NK-92 (cell line): ENCODE results near the gene IGF1R.

Source experiments
- DNase-seq: peaks from one replicate; lab custom pipeline; 2025; ENCODE audit not compliant: unreplicated experiment; lab: John Stamatoyannopoulos, UW

The IGF1R gene

DNA sequence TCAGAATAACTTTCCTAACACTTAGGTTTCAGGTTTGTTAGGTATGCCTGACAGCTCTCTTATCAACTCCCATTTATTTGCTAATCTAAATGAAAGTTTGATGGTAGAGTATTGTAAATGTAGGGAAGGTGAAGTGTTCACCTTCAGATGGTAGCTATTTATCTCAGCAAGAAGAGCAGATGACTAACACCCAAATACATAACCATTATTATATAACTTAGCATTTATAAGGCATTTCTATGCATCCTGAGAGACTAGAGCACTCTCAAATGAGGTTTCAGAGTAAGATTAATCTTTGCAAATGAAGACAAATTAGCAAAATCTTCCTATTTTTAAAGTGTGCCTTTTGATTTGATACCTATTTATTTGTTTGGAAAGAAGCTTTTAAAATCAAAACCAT lies 143.8 kb downstream of the IGF1R start:
- no peak for DNase-seq

DNA sequence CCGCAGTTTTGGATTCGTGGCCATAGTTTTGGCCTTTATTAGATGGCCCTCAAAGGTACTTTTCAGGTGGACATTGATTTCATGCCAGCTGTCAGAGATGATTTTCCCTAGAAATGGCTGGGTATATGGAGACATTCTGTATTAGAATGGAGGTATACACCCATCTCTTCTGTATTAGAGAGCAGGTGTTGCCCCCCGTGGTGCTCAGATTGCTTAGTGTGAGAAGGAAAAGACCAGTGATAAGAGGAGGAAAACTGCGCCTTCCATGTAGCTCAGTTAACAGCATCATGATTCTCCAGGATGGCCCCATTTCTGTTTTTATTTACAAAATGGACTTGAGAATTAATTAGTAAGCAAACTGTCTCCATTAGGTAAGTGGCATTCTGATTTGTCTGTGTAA lies 145.9 kb downstream of the IGF1R start:
- DNase-seq = no peak

DNA sequence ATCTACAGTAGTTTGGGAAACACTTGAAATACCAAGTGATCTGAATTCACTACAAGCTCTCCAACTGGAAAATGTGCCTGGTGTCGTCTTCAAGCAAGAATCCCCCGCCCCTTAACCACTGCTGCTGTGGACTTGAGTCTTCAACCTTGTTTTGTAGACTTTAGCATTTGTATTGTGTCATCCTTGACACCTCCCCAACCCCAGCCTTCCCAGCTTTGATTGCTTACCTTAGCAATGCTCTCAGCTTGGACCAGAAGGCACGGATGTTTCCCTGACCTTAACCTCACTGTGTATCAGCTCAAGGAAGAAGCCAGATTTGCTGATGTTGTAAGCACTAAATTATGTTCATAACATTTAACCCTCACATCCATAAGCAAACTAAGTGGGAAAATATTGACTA lies 146.4 kb downstream of the IGF1R start:
- DNase-seq = no peak

DNA sequence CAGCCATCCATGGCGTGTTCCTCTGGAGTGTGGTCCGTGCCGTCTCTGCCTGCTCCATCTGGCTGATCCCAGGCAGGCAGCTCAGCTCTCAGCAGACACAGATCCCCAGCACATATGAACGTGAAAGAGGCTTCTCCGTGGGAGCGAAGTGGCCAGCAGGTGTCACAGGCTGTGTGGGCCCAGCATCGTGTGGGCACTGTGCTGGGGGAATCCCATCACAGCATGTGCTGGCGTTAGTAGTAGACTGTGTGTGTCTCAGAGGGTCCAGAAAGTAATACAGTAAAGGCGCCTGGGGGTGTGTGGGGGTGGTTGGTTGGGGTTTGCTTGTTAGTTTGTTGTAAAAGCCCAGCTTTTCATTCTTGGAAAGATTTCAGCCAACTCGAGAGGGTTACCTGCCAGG lies 147.6 kb downstream of the IGF1R start:
- no peak for DNase-seq

DNA sequence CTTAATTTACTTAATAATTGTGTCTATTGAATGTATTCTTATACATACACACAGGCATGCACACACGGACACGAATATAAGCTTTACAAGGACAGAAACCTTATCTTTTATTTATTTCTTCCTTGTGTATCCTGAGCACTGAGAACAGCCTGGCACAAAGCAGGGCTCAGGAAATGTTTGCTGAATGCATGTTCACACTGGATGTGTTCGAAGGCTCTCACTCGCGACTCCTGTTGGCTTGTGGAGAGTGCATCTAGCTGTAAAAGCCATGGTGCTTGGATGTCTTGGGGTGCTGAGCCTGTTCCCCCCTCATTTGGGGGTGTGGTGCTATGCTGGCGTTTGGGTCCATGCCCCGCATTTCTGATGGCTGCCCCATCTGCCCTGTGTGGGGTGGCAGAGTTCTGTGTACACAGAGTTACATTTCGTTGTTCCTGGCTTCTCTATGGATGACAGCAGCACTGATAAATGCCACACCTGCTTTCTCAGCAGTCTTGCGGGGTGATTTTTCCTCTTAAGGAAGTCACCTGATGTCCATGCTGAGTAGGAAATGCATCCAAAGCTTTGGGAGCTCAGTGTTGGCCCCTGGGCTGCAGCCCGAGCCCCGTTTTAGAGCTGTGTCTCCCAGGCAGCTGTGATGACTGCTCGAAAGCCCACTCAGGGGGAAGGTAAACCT lies 148.5 kb downstream of the IGF1R start:
- DNase-seq = no peak

DNA sequence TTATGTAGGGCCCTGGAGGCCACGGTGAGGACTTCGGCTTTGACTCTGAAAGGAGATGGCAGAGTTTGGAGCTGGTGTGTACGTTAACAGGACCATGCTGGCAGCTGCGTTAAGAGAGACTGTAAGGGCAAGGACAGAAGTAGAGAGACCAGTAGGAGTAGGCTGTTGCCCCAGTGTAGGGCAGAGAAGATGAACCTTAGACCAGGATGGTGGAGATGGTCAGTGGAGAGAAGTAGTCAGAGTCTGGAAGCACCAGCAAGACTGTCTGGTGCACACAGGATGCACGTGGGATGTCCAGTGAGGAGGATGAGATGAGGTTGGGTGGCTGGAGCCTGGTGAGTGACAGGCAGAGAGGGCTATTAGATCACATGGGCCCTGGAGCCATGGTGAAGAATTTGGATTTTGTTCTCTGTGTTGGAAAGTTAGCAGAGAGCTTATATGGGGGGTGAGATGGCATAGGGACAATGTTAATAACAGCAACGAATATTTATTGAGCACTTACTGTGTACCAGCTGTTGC lies 150.1 kb downstream of the IGF1R start:
- no peak for DNase-seq

DNA sequence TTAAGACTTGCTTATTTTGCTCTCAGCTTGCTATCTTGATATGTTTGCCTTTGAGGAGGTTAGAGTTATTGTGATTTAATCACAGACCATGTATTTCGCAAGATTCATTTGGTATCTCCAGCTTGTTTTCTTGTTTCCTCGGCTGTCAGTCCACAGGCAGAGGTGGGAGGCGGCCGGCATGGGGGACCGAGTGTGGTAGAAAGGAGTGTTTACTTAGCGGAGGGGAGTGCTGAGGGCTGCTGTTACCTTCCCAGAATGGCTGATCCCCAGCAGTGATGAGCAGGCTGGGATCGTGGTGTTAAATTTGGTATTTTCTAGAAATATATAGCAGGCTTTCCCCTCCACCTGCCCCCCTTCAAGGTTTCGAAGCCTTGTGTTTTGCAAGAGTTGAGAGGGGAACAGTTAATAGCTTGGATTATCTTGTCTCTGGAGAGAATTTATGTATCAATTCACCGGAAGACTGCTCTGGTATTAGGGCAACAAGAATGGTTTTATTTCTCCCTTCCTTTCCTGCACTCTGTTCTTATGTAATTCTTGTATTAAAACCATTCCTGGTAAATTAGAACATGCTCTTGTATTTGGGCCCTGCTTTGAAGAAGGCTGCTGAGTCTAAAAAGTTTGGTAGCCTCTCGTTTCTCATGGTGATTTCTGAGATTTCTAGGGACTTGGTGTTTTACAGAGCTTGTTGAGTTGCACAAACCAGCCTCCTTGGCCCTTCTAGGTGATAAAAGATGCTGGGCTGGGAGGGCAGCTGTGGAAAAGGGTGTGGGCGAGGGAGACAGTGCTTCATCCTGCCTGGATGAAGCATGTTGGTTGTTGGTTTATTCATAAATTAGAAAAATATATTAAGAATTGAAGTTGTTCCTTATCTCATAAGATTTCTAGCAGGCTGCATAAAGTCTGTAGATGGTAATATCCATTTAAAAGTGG lies 151.4 kb downstream of the IGF1R start:
- DNase-seq = no peak

DNA sequence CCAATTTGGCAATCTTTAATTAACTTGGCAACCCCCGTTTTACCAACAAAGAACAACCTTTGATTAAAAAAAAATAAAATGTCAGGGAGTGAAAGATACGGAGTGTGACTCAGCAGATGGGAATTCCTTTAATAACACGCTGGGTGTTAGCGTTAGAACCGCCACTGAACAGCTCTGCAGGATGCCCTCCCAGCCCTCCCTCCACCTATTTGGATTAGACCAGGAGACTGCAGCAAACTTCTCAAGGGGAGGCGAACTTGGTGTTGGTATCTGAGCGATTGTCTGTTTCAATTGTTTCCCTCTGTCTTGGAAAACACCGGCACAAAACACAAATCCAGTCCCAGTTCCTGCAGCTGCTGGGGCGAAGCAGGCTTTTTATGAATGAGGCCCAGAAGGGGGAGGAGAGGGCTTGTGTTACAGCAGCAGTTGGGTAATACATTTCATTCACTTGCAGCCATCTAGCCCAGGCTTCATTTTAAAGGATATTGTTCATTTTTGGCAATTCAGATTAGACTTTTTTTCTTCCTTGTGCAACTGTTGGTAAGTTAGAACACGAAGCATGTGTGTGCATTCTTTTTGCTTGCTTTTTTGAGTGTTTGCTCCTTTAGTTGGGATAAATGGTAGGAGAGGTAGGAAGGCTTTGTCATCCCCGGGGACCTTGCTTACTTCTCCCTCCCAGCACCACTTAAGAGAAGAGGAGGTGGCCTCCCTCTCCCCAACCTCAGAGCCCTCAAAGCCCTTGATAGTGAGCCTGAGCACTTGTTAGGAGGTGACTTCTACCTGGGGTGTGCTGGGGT lies 152.3 kb downstream of the IGF1R start:
- no peak for DNase-seq

DNA sequence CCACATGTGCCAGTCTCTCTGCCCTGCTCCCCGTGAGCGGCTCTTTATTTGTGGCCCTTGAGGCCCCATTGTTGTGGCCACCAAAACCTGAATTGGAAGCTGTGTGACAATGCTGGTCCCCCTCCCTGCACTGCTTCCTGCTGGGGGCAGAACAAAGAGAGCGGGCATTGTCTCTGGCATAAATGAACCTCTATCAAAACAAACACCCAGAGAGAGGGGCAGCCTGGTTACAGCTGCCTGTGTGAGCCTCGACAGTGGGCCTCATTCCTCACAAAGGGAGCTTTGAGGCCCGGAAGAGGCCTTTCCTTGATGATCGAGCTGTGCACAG lies 152.9 kb downstream of the IGF1R start:
- DNase-seq = no peak

DNA sequence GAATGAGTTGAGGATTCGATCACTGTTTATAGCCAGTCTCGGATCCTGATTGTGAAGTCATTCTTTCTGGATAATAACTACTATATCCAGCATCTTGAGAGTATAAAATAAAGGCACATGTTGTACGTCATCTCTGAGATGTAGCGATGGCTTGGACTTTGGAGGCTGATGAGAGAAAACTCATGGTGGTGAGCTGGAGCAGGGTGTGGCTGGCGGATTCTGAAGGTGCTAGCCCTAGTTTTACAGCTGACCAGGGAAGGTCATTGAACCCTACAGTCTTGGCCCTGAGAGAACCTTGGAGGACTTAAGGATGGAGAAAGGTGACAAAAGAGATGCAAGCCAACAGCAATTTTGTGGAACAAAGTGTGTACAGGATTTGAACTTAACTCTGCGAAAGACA lies 153.8 kb downstream of the IGF1R start:
- DNase-seq = no peak

DNA sequence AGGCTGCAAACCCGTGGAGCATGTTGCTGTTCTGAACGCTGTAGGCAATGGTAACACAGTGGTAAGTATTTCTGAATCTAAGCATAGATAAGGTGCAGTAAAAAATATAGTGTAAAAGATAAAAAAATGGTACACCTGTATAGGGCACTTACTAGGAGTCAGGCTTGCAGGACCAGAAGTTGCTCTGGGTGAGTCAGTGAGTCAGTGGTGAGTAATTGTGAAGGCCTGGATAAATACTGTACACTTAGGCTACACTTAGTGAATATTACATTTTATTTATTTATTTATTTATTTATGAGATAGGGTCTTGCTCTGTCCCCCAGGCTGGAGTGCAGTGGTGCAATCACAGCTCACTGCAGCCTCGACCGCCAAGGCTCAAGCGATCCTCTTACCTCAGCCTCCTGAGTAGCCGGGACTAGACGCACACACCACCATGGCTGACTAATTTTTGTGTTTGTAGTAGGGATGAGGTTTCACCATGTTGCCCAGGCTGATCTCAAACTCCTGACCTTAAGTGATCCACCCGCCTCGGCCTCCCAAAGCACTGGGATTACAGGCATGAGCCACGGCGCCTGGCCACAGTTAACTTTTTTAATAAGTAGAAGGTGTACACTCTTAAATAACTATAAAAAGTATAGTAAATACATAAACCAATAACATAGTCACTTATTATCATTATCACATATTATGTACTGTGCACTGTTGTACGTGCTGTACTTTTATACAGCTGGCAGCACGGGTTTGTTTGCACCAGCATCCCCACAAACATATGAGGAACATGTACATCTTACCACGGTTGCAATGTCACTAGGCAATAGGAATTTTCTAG lies 155.1 kb downstream of the IGF1R start:
- no peak for DNase-seq

DNA sequence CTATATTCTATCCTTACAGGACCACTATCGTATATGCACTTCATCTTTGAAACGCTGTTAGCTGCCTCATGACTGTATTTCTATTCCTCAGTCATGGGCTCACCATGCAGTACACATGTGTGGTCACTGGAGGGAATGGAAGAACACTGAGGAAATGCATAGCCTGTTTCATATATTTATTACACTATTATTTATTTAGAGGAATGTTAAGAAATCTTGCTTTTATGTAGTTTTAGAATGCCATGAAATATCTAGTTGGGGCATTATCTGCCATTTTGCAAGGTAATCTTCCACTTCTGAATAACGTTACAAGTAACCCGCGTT lies 155.7 kb downstream of the IGF1R start:
- no peak for DNase-seq

DNA sequence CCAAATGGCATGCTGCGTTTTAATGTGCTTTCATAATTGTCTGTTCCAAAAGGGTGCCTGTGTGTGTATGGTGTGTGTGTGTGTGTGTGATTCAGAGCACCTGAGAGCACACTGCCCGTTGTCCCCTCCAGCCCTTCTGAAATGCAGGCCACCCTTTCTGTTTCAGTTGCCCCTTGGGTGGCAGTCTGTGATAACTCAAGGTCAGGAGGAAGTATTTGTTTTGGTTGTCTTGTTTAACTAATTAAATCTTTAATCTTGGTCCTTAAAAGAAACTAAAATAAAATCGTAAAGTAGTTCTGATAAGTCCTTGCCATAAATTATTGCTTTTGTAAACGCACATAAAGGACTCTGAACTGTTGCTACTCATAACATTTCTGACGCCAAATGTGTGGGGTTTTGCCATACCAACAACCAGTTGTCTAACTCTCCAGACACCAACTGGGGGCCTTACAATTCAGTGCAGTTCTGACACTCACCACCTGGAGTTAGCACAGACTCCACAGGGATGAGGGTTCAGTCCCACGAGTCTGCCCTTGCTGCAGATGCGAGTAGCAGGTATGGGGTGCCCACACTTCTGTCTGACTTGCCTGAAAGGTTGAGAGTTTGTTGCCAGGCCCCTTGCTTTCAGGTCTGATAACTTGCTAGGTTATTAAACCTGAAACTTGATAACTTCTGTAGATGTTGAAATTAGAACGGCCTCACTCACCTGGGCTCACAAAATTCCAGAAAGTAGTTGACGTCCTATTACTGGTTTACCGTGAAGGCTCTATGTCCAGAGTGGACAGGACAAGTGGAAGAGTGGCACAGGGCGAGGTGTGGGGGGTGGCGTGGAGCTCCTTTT lies 157.3 kb downstream of the IGF1R start:
- no peak for DNase-seq

DNA sequence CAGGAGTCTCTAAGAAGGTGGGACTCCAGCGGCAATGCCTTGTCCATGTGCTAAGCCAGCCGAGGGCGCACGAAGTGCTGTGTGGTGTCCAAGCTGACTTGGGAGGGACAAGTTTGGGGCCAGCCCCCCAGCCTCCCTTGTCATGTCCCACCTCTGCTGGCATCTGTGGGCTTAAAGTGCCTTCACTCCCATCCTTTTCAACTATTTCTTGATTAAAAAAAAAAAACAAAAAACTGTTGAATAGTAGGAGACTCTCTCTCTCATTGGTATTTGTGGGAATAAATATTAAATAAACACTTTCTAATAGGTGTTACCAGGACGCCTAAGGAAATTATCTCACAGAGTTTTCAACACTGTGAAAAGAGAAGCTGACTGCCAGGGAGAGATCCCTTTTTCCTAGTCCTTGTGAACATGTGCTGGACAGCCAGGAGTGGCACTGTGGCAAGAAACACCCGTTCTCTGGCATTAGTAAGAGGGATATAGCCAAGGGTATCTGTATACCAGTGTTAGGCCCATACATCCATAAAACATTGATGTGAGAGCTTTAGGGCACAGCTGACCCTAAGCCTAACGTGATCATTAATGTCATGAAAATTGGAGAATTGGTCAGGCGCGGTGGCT lies 158.0 kb downstream of the IGF1R start:
- DNase-seq = no peak

DNA sequence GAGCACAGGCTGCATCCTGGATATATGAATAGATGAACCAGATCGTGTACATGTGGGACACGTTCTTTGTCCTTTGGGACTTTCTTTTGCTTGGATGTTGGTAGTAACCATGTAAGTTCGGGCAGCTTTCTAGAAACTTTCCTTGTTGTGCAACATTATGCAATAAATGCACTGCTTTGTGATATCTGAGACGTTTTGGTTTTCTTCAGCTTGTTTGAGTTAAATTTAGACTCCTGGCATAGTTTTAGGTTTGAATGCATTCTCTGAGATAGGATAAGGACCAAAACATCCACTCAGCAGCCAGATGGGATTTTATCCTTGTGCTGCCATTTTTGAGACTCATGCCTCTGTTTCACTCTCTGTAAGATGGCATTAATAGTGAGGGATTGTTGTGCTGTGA lies 158.9 kb downstream of the IGF1R start:
- no peak for DNase-seq

DNA sequence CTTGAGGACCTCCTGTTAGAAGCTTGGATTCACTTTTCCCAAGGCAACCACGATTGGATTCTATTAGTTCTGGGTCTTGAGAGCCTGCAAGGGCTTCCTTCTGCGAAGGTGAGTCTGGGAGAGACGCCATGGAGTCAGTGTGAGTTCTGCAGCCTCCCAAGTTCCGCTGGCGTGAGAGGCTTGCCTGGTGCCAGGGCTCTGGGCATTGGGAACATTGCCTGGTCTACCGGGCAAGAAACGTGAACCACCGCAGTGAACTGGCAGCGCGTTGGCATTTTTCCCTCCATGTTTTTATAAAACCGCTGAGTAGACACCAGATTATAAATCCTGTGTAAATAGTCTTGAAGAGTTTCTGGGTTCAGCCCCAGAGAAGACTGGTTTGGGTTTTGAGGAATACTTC lies 160.9 kb downstream of the IGF1R start:
- DNase-seq = no peak

DNA sequence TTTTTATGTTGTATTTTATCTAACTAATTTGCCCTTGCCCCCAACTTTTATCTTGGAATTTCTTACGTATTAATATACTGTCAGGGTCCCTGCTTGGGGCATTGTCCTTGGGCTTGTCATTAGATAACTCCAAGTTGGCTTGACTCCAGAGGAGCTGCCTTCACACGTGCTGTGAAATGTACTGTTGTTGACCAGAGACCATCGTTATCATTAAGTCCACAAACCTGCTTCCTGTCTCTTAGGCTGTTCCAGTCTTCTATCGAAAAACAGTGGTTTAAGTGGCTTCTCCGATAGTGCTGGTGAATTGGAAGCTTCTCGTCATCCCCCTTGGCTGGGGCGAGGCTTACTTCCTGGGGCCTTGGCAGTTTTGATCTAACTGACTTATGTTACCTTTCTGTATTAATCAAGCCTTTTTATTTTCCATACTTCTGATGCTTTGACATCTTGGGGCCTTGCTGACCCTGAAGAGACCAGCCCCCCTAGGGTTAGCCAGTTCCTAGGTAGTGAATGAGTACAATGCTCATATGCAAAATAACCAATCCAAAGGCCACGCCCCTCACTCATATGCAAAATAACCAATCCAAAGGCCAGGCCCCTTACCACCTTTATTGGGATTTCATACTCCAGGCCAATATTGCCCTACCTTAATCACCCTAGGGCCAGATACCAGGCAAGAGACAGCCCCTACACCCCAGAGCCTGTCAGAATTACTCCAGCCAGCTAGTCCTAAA lies 164.5 kb downstream of the IGF1R start:
- no peak for DNase-seq

DNA sequence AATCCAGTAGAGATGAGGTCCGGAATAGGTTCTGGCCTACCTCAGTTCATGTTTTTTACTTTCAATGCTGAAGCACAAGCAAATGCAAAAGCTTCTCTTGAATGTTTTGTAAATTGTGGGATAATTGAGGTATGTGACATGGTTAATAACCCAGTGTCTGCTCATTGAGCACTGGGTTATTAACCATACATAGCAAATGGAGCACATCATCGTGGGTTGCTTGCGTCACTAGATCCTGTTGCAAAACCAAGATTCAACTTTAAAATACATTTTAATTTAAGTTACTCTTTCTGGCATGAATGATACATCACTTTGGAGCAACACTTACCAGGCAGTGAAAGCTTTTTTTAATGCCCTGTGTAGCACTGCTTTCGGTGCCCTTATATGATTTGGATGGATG lies 165.6 kb downstream of the IGF1R start:
- DNase-seq = no peak

DNA sequence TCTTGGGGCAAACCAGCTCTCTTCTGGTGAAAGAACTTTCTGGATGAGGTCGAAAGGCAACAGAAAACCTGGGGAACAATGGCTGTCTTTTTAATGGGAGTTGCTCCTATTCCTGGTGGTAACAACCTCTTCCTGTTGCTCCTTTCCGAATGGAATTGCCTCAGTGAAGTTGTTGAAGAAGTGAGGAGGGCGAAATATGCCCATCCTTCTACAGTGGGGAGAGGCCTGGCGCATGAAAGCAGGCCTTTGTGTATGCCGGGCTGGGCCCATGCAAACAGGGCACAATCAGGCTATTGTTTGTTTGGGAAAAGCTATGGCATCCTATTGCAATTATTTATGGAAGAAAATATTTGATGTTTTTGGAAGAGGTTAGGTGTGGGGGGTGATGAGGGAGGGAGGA lies 166.9 kb downstream of the IGF1R start:
- no peak for DNase-seq
